SK-N-SH (cell line): ENCODE measurements around the gene DENND2A.

Experiments used
- CTCF ChIP-seq: fragments of 200-600 bp; sonication (generic); IDR thresholded peaks from 2 replicates; pipeline ENCODE4 v1.6.1; 2017; ENCODE audit warnings: antibody characterized with exemption, mild to moderate bottlenecking, moderate library complexity
- EP300 ChIP-seq, 2 experiments: IDR thresholded peaks; 2 replicates each; pipeline versions ENCODE4 v1.4.0 to v1.6.1; 2012; ENCODE audit warnings: borderline replicate concordance in 1 of 2, low read depth in 1 of 2, low read length in 1 of 2
- POLR2AphosphoS5 ChIP-seq: IDR thresholded peaks from 2 replicates; pipeline ENCODE4 v1.6.1; 2012; ENCODE audit warnings: low read depth, low read length
- RAD21 ChIP-seq: IDR thresholded peaks from 2 replicates; pipeline ENCODE4 v1.6.1; 2012; ENCODE audit warnings: mild to moderate bottlenecking, low read length
- USF2 ChIP-seq: fragments of 150-350 bp; IDR thresholded peaks from 2 replicates; pipeline ENCODE4 v1.6.1; 2017; ENCODE audit warnings: antibody characterized with exemption, low read length, low read depth, borderline replicate concordance
- YY1 ChIP-seq: IDR thresholded peaks from 2 replicates; pipeline ENCODE4 v1.4.0; 2012; ENCODE audit warnings: low read depth, mild to moderate bottlenecking

DNA sequence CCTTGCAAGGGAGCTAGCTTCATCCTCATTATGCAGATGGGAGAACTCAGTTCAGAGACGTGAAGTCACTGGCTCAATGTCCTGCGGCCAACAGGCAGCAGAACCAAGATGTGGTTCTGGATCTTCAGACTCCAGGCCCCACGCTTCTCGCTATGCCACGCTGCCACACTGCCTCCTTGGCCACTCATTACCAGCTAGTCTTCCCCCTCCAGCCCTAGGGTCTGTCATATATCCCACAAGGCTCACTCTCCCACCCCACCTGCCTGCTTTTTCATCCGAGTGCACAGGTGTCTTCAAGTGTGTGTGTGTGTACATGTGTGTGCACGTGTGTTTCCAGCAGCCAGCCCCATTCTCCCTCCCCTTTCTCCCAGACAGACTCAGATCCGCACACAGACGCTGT, 53.4 kb downstream of the DENND2A start:
- TF ChIP-seq CTCF (no peak), RAD21 (no peak), YY1 (no peak), EP300 (IDR thresholded peaks at IDR 0.05; ENCODE audit: borderline replicate concordance in 1 of 2, low read depth in 1 of 2, low read length in 1 of 2) (no peak), USF2 (no peak), POLR2AphosphoS5 (no peak)
